ENCODE measurements around the gene FGFBP1.

FGFBP1 gene

GRCh38 chr4:15893962-15894361 lies 44.6 kb downstream of the FGFBP1 start:
- CTCF ChIA-PET, result no interaction called here
- TF ChIP-seq, protein P1, sequence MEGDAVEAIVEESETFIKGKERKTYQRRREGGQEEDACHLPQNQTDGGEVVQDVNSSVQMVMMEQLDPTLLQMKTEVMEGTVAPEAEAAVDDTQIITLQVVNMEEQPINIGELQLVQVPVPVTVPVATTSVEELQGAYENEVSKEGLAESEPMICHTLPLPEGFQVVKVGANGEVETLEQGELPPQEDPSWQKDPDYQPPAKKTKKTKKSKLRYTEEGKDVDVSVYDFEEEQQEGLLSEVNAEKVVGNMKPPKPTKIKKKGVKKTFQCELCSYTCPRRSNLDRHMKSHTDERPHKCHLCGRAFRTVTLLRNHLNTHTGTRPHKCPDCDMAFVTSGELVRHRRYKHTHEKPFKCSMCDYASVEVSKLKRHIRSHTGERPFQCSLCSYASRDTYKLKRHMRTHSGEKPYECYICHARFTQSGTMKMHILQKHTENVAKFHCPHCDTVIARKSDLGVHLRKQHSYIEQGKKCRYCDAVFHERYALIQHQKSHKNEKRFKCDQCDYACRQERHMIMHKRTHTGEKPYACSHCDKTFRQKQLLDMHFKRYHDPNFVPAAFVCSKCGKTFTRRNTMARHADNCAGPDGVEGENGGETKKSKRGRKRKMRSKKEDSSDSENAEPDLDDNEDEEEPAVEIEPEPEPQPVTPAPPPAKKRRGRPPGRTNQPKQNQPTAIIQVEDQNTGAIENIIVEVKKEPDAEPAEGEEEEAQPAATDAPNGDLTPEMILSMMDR (conservative IDR thresholded peaks at IDR 0.05; ENCODE audit: low read depth), result no peak
- POLR2A ChIA-PET (ENCODE audit: low non-redundant PET), result no interaction called here
- H3K27ac ChIP-seq, result no peak overlapping the region
- peak; percentile 85 for DNase-seq (ENCODE audit: low spot score)

DNA sequence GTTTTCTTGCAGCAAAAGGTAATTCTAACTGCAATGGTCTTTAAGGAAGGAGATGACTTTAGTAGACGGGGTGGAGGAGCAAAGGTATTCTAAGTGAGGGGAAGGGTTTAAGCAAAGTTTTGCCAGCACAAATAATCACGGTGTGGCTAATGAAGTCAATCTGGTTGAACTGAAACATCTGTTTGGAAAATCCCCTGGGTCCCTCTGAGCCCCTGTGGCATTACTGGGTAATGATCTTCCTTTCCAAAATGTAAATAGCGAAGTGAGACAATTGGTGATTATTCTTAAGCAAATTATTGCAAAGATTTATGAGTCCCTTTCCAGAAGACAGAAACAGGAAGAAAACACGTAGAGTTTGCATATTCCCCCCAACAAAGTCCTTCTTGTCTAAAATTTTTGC lies 47.2 kb downstream of the FGFBP1 start:
- POLR2A ChIA-PET (ENCODE audit: low non-redundant PET), result no interaction called here
- TF ChIP-seq, protein P1 (conservative IDR thresholded peaks at IDR 0.05; ENCODE audit: low read depth), result no peak
- CTCF ChIA-PET, result no interaction called here
- no peak overlapping the region for H3K27ac ChIP-seq
- DNase-seq (ENCODE audit: low spot score), result no peak

DNA sequence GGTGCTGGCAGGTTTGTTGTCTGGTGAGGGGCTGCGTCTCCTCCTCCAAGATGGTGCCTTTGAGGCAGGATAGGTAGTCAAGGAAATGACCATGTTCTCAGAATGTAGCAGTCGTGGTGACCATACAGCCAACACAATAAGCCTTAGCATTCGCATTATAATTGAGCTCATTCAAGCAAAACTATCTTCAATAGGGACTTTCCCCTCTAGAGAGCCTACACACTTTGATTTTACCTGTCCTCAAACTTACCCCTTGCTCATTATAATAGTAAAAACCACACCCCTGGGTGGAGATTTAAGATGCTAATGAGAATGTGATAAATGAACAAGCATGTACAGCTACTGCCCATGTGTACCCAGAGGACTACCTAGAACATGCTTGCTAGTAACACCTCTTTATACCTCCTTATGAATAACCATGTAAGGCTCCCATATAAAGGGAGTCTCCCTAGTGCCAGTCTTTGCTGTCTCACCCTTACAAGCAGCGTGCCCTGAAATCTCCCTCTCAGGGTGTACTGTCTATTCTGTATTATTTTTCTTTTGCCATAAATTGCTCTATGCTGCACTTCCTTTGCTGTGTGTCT lies 48.2 kb downstream of the FGFBP1 start:
- TF ChIP-seq, protein P1 (conservative IDR thresholded peaks at IDR 0.05; ENCODE audit: low read depth), result no peak

GRCh38 chr4:15888515-15888914 lies 50.0 kb downstream of the FGFBP1 start:
- ChIA-PET POLR2A (ENCODE audit: low non-redundant PET) (no interaction called here), CTCF (no interaction called here)
- TF ChIP-seq, protein P1 (conservative IDR thresholded peaks at IDR 0.05; ENCODE audit: low read depth), result no peak
- DNase-seq (ENCODE audit: low spot score), result no peak
- no peak overlapping the region for H3K27ac ChIP-seq

More for the DNA sequence above, 48.2 kb downstream of the FGFBP1 start:
- no peak overlapping the region for H3K27ac ChIP-seq
- POLR2A ChIA-PET (ENCODE audit: low non-redundant PET), result no interaction called here
- CTCF ChIA-PET, result no interaction called here
- no peak for DNase-seq (ENCODE audit: low spot score)
